ENCODE results near the gene CCS.
"Not testable (repeated sequence)": the region's sequence is repeated elsewhere in the genome, so short reads cannot be mapped to it uniquely, and the experiment has no call there.

The CCS gene

DNA sequence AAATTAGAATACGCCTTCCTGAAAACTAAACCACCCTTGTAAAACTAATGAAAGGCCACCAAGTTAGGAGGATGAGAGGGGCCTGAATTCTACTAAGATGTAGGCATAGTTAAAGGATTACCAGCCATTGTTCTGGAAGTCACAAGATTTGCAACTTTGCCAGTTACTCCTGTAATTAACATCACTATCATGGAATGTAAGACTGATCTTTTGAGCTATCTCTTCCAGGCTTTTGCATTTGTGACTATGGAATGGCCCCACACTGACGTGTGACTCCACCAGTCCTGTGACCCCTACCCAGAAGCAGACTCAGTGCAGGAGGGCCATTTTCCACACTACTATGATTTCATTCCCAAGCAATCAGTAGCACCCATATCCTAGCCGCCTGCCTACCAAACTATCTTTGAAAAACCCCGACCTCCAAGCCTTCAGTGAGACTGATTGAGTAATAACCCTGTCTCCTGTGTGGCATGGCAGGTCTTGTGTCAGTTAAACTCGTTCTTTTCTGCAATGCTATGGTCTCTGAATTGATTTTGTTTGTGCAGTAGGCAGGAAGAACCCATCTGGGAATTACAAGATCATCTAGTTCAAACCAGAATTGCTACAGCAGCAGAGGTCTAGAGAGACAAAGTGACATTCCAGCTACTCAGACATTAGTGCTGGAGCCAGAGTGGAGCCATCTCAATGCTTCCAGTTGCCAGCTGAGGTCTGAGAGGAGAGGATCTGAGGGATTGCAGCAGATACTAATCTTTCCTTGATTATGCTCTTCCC is 22.7 kb upstream of the CCS start:
- ChIA-PET POLR2A (no interaction called here), CTCF (interaction anchor here (0.9 to 4.4 kb wide), 7 partner anchors 7 to 108 kb away, joined by 3 to 23 read pairs (median 4); partner anchors contain the start of genes RBM4B and ZDHHC24)
- TF ChIP-seq, protein P1, sequence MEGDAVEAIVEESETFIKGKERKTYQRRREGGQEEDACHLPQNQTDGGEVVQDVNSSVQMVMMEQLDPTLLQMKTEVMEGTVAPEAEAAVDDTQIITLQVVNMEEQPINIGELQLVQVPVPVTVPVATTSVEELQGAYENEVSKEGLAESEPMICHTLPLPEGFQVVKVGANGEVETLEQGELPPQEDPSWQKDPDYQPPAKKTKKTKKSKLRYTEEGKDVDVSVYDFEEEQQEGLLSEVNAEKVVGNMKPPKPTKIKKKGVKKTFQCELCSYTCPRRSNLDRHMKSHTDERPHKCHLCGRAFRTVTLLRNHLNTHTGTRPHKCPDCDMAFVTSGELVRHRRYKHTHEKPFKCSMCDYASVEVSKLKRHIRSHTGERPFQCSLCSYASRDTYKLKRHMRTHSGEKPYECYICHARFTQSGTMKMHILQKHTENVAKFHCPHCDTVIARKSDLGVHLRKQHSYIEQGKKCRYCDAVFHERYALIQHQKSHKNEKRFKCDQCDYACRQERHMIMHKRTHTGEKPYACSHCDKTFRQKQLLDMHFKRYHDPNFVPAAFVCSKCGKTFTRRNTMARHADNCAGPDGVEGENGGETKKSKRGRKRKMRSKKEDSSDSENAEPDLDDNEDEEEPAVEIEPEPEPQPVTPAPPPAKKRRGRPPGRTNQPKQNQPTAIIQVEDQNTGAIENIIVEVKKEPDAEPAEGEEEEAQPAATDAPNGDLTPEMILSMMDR (IDR thresholded peaks at IDR 0.05; ENCODE audit: control extremely low read depth, extremely low read depth, low read depth, missing control alignments): no peak
- DNase-seq (ENCODE audit: extremely low spot score): no peak

DNA sequence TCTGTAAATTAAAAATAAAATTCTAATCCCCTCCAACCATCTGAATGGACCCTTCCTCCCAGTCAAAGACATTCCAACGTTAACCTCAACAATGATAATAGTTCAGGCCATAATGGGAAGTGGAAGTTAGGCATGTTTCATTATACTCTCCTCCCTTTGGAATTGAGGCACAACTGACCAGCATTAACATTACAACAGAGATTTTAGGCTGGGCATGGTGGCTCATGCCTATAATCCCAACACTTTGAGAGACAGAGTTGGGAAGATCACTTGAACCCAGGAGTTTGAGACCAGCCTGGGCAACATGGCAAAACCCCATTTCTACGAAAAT is 22.2 kb upstream of the CCS start:
- TF ChIP-seq, protein P1 (IDR thresholded peaks at IDR 0.05; ENCODE audit: control extremely low read depth, extremely low read depth, low read depth, missing control alignments): no peak
- CTCF ChIA-PET: interaction anchor here (4.4 kb wide), 1 partner anchor 107 kb away, joined by 23 read pairs; the partner anchor contains the start of gene RBM4B
- no peak for DNase-seq (ENCODE audit: extremely low spot score)
- POLR2A ChIA-PET: no interaction called here

DNA sequence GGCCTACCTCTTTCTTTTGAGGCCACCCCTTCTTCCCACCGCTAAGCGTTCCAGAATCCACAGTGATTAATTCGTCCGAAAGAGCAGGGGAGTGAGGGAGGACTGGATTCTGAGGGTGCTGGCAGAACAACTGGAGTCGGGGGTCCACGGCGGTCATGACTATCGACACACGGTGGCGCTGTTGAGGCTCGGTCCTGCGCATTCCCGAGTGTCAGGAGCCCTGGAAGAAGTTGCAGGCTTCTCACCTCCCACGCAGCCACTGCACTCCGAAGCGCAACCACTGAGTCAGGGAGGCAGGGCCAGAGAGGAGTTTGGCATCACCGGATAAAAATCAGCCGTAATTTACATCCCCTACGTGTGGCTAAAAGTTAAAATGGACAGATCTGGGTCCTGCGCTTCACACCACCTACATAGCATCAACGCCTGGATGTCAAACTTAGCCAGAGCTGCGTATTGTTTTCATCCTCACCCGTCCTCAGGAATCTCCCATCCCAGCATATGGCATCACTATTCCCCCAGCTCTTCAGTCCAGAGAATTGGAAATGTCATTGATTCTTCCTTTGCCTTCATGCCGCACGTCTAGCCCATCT is 13.9 kb upstream of the CCS start:
- ChIA-PET POLR2A (no interaction called here), CTCF (interaction anchor here (0.6 to 5.4 kb wide), 15 partner anchors 9 to 305 kb away, joined by 3 to 103 read pairs (median 3); partner anchors contain the start of genes CCDC87, CCS, RBM4 and RBM4B)
- DNase-seq (ENCODE audit: extremely low spot score): peak; percentile 83
- TF ChIP-seq, protein P1 (IDR thresholded peaks at IDR 0.05; ENCODE audit: control extremely low read depth, extremely low read depth, low read depth, missing control alignments): peak; percentile 74

DNA sequence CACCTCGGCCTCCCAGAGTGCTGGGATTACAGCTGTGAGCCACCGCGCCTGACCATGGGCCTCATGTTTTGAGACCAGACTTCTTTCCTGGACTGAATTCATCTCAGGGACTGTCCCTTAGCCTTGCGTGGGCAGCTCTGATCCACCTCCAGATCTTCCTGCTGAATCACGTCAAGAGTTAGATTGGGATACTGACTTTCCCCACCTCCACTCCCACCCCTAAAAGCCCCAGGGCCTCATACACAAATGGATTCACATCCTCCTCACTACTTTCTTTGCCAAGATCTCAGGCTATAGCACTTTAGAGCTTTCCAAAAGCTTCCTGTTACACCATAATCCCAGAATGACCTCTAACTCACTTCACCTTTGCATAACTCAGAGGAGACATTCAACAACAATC is 12.2 kb upstream of the CCS start:
- CTCF ChIA-PET: interaction anchor here (1.0 to 5.4 kb wide), 10 partner anchors 9 to 142 kb away, joined by 3 to 103 read pairs (median 4); partner anchors contain the start of genes CCDC87, CCS, CTSF and MRPL11
- TF ChIP-seq, protein P1 (IDR thresholded peaks at IDR 0.05; ENCODE audit: control extremely low read depth, extremely low read depth, low read depth, missing control alignments): no peak
- no peak for DNase-seq (ENCODE audit: extremely low spot score)
- POLR2A ChIA-PET: no interaction called here

DNA sequence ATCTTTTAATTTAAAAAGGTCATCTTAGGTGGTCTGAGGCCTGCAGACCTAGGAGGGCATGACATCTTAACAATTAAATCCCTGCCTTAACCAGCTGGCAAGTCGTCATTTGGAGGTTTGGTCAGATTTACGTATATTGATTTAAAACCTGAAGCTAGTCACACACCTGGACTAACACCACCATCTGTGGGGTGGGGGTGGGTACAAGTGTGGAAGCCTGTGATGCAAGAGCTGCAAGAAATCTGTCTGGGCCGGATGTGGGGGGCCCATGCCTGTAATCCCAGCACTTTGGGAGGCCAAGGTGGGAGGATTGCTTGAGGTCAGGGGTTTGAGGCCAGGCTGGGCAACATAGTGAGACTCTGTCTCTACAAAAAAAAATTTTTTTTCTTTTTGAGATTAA is 11.7 kb upstream of the CCS start:
- TF ChIP-seq, protein P1 (IDR thresholded peaks at IDR 0.05; ENCODE audit: control extremely low read depth, extremely low read depth, low read depth, missing control alignments): no peak
- no peak for DNase-seq (ENCODE audit: extremely low spot score)
- ChIA-PET POLR2A (interaction anchor here (0.5 kb wide), 1 partner anchor 52 kb away, joined by 7 read pairs; no protein-coding TSS in a partner anchor), CTCF (interaction anchor here (1.0 to 5.4 kb wide), 8 partner anchors 11 to 143 kb away, joined by 3 to 103 read pairs (median 4); partner anchors contain the start of genes CCDC87, CCS, CTSF and MRPL11)

DNA sequence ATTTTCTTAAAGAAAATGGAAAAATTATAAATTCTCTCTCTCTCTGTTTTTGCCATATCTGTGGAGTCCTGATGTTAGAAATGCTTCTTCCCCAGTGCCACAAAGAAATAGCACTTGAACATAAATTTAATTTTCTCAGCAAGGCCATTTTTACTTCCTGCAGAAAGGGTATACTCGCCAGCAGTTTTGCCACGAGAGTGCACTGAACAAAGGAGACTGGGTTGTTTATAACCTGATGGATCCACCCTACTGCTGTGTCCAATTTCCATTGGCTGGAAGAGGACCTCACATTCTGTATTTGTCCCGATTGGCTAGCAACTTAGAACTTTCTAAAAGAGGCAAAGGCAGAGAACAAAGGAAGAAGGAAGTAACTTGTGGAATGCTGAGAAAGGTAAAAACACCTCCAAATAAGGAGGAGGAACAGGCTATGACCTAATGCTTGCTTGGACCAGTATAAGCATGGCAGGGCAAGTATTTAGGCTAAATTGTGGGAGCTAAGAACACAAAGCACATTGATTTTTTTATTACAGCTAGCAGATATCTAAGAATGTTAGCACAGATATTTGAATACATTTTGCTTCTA is 10.3 kb upstream of the CCS start:
- CTCF ChIA-PET: interaction anchor here (1.1 kb wide), 1 partner anchor 104 kb away, joined by 3 read pairs; no protein-coding TSS in a partner anchor
- POLR2A ChIA-PET; DNase-seq (ENCODE audit: extremely low spot score): not testable (repeated sequence)

DNA sequence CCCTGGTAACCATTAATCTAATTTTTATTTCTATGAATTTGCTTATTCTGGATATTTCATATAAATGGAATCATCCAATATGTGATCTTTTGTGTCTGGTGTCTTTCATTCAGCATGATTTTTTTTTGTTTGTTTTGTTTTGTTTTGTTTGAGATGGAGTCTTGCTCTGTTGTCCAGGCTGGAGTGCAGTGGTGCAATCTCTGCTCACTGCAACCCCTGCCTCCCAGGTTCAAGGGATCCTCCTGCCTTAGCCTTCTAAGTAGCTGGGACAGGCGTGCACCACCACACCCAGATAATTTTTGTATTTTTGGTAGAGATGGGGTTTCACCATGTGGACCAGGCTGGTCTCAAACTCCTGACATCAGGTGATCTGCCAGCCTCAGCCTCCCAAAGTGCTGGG is 7.5 kb upstream of the CCS start:
- CTCF ChIA-PET: interaction anchor here (1.1 to 1.8 kb wide), 3 partner anchors 11 to 93 kb away, joined by 3 to 4 read pairs (median 3); partner anchors contain the start of gene RBM4B
- DNase-seq (ENCODE audit: extremely low spot score); POLR2A ChIA-PET: not testable (repeated sequence)
